H1 (cell line): ENCODE results near the gene NPTX1.
"Not testable (repeated sequence)": the region's sequence is repeated elsewhere in the genome, so short reads cannot be mapped to it uniquely, and the experiment has no call there.

ENCODE experiments used
- BRCA1 ChIP-seq: IDR thresholded peaks from 2 replicates; pipeline ENCODE4 v1.6.1; 2012; ENCODE audit warnings: low read depth, low read length, improper control_type of control experiment
- CTCF ChIP-seq, 3 experiments: IDR thresholded peaks; 1 replicate in 2 of 3; 2 replicates in 1 of 3; pipeline versions ENCODE4 v1.5.1 to v1.6.1; 2011; ENCODE audit warnings: low read length in 3 of 3, mild to moderate bottlenecking in 3 of 3, inconsistent platforms in 2 of 3, low read depth in 1 of 3, moderate library complexity in 1 of 3; ENCODE audit not compliant: insufficient read depth in 1 of 3; ENCODE audit errors: control extremely low read depth in 1 of 3
- EZH2 ChIP-seq: fragments of 200-600 bp; sonication (generic); IDR thresholded peaks from 2 replicates; pipeline ENCODE4 v1.7.1; 2012; ENCODE audit warnings: low read depth, mild to moderate bottlenecking, moderate library complexity, low read length, inconsistent platforms; ENCODE audit not compliant: severe bottlenecking
- MAFK ChIP-seq: IDR thresholded peaks from 2 replicates; pipeline ENCODE4 v1.6.1; 2012; ENCODE audit warnings: low read depth, mild to moderate bottlenecking, improper control_type of control experiment, low read length
- POLR2A ChIP-seq, 2 experiments: IDR thresholded peaks; 1 replicate in 1 of 2; 2 replicates in 1 of 2; pipeline ENCODE4 v1.6.1; 2011; ENCODE audit warnings: low read depth in 2 of 2, low read length in 2 of 2, mild to moderate bottlenecking in 2 of 2; ENCODE audit errors: control extremely low read depth in 1 of 2
- SP2 ChIP-seq: IDR thresholded peaks from 2 replicates; pipeline ENCODE4 v1.6.1; 2012; ENCODE audit warnings: mild to moderate bottlenecking, low read length, inconsistent platforms
- TEAD4 ChIP-seq: IDR thresholded peaks from 2 replicates; pipeline ENCODE4 v1.6.1; 2012; ENCODE audit warnings: low read depth, low read length, inconsistent platforms, mixed read lengths

- not testable (repeated sequence) for TF ChIP-seq BRCA1; CTCF (IDR thresholded peaks at IDR 0.05; ENCODE audit: control extremely low read depth in 1 of 3, insufficient read depth in 1 of 3, low read depth in 1 of 3, low read length in 3 of 3); SP2; POLR2A (IDR thresholded peaks at IDR 0.05; ENCODE audit: control extremely low read depth in 1 of 2, low read depth in 2 of 2, low read length in 2 of 2); MAFK; TEAD4; EZH2
Measured at GRCh38 chr17:80507177-80507576, 30.8 kb upstream of the NPTX1 start.
